HG03354 (cell line): ENCODE measurements around the gene CCT8.
"Not testable (repeated sequence)": the region's sequence is repeated elsewhere in the genome, so short reads cannot be mapped to it uniquely, and the experiment has no call there.

ENCODE experiments used
- ATAC-seq: cut with Tn5 transposase; IDR thresholded peaks from one replicate; pipeline ENCODE4 v1.9.1; 2021; ENCODE audit warnings: mild to moderate bottlenecking; ENCODE audit not compliant: unreplicated experiment, poor library complexity, severe bottlenecking

CCT8 gene

GRCh38 chr21:29025328-29025713 is 48.1 kb downstream of the CCT8 start:
- no peak for ATAC-seq

GRCh38 chr21:29024474-29025327 is 48.7 kb downstream of the CCT8 start, which contains the start of gene USP16:
Gene USP16, plus strand, starts transcription at chr21:29024668. Its CDS starts 3,246 bp downstream, at chr21:29027914.
- peak; percentile 98 for ATAC-seq

- ATAC-seq: no peak
Measured at GRCh38 chr21:29022166-29022565, 51.3 kb downstream of the CCT8 start.

GRCh38 chr21:29018540-29018939 is 54.9 kb downstream of the CCT8 start:
- ATAC-seq: peak; percentile 29

DNA sequence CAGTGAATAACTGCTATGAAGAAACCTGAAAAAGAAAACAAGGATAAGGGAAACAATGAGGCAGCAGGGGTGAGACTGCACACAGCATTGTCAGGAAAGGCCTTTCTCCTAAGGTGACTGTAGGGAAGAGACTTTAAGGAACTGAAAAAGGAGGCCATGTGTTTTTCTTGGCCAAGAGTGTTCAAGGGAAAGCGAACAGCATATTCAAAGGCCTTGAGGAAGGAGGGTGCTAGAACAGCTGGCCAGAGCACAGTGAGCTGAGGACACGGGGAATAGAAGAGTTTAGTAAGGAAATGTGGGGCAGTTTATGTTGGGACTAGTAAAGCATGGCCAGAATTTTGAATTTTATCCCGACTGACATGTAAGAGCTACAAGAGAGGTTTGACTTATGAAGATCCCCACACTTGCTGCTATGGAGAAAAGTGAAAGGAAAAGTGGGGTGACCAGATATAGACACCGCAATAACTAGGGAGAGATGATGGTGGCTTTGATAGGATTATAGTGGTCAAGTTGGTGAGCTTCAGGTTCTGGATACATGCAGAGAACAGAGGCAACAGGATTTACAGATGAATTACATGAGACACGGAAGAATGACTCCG is 55.7 kb downstream of the CCT8 start:
- ATAC-seq: no peak

GRCh38 chr21:29011236-29011635 is 62.2 kb downstream of the CCT8 start:
- not testable (repeated sequence) for ATAC-seq

- ATAC-seq: no peak
Measured at GRCh38 chr21:29008367-29008766, 65.1 kb downstream of the CCT8 start.

- no peak for ATAC-seq
Measured at GRCh38 chr21:29007810-29008209, 65.6 kb downstream of the CCT8 start.

DNA sequence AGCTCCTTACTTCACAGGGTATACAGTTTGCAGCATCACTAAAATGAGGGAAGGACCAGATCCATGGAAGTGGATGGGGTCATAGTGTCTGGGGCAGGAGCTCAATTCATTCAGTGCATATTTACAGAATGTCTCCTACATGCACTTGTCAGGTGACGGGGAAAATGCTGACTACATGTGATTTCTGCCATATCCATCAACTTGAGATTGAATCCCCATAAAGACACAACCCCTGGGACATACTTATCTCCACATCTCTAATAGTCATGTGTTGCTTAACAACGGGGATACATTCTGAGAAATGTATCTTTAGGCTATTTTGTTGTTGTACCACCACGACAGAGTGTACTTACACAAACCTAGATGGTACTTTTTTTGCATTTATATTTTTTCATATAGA is 66.3 kb downstream of the CCT8 start:
- ATAC-seq: no peak
